Suppressor macrophage treated with lipopolysaccharide for 4 hours (primary cell): Measurements from ENCODE around the gene WWOX.
A peak's percentile ranks its signal among the peaks of the same experiment; 100 is the strongest.

Source experiments
- DNase-seq: peaks from one replicate; pipeline ENCODE4 v3.0.0-alpha.2; 2020

WWOX gene

GRCh38 chr16:78896280-78896679, 796.8 kb downstream of the WWOX start:
- DNase-seq: no peak

DNA sequence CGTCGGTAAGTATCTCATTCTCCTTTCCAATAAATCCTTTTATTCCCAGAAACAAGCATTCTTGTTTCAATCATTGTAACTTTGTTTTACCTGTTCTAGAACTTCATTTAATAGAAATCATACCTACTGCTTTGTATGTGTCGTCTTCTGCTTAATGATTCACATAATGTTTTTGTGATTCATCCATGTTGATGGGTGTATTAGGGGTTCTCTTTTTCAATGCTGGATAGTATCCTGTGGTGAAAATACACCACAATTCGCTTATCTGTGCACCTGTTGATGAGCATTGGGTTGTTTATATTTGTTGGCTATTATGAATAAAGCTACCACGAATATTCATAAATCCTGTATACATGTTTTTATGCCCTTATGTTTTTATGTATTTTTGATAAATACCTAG, 797.8 kb downstream of the WWOX start:
- DNase-seq: no peak

DNA sequence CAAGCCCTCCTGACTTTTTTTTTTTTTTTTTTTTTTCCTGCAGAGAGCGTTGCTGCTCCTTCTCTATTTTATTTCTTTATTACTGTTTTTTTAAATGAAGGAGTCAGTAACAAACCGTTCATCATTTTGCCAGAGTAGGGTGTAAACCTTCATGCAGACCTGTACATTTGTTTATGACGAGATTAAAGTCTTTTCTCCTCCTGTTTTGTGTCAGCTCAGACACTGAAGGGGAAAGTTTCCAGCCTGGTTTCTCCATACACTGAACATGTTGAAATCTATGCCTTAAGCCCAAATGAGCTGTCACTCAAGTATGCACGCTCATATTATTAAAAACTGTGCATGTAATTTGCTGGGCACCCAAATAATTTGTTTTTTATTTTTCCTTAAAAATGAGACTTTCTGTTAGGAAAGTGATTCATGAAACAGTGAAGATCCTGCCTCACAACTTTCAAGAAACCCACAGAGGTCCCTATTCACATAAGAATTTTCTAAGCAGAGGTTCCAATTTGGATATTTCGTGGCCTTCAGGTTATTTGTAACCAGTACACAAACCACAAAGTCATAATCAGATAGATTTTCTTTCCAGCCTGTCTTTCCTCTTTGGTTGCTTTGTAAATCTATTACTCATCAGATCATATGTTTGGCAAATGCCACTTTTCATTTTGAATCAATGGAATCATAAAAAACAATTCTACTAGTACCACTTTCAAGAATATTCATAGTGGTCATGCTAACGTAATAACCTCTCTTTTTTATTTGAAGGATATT, 800.8 kb downstream of the WWOX start:
- peak; percentile 19 for DNase-seq

- no peak for DNase-seq
Measured at GRCh38 chr16:78900966-78901365, 801.5 kb downstream of the WWOX start.

DNA sequence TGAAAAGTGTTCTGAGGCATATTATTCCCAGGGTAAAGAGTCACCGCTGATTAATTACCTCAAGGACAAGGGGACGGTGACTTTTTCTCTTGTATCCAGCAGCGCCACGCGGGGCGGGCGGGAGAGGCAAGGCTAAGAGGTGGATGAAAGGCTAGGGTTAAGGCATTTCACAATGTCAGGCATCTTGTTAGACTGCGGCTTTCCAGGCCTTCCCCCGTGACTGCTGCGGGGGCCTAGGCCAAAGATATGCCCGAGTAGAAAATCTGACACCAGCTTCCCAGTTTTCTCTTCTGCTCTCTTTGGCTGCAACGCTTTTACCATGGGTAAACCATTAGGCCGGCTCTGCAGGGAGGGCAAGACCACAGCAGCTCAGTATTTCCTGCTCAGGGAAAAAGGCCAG, 802.9 kb downstream of the WWOX start:
- no peak for DNase-seq

- no peak for DNase-seq
Measured at GRCh38 chr16:78903237-78903636, 803.8 kb downstream of the WWOX start.

DNA sequence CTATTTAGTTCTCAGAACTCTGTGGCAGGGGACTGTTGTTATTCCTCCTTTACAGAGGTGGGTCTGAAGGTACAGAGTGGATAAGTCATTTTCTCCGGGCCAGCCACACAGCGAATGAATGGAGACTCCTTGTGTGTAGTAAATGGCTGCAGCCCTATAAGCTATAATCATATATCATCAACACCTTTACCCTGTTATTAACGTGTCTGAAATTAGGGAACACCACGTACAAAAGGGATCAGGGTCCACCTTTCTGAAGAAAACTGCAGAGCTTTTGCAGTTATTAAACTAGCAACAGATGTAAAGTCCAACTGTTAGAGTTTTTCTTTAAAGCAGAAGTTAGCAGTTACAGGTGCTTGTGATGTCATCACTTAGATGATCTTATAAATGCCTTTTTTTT, 804.4 kb downstream of the WWOX start:
- no peak for DNase-seq

DNA sequence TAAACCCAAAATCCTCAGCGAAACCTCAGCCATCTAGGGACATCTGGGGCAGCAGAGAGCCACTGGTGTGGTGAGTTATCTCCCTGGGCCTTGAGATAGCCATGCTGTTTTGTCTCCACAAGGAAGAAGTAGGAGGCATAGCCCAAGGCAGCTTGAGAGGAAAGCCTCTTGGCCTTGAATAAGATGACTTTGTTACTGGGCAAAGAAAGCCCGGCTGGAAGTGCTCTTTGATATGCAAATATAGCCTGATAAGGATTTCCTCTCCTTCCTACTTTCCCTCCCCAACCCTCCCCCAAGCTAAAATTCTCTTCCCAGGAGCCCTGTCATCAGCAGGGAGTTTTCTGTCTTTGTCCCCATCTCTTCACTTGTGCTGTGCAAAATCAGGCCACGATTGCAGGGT, 806.7 kb downstream of the WWOX start:
- no peak for DNase-seq

DNA sequence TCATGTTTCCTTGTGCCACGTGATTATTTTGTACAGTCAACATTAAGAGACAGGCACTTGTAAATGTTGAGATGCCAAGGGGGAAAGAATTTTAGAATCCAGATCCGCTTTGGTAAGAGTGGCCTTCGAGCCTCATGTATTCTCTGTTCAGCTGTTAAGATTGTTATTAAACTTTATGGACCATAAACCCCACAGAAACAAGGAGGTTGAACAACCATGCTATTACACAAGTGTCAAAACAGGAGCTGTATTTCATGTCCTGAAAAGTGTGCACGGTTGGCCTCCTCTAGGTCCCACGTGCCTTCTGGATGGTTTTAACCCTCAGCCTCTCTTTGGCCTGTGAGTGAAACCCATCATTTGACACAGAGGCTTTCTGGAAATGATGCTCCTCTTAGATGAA, 809.8 kb downstream of the WWOX start:
- no peak for DNase-seq

GRCh38 chr16:78915811-78916345, 816.4 kb downstream of the WWOX start:
- DNase-seq: no peak

- DNase-seq: no peak
Measured at GRCh38 chr16:78916928-78917545, 817.6 kb downstream of the WWOX start.

GRCh38 chr16:78918805-78919305, 819.4 kb downstream of the WWOX start:
- no peak for DNase-seq

DNA sequence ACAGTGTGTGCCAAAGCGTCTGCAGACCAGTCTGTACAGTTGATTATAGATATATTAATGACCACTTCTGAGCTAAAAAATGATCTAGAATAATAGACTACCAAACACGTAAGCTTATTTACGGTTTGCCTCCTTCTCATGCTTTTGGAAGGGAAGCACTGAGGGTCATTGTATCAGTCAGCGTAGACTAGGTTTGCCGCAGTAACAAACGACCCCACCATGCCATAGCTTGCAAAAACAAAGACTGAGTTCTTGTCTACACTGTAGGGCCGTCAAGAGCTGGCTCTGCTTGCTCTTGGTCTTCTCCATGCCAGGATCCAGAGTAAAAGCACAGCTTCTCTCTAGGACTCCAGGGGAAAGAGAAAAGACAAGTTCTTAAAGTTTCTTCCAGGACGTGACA, 820.4 kb downstream of the WWOX start:
- DNase-seq: no peak

DNA sequence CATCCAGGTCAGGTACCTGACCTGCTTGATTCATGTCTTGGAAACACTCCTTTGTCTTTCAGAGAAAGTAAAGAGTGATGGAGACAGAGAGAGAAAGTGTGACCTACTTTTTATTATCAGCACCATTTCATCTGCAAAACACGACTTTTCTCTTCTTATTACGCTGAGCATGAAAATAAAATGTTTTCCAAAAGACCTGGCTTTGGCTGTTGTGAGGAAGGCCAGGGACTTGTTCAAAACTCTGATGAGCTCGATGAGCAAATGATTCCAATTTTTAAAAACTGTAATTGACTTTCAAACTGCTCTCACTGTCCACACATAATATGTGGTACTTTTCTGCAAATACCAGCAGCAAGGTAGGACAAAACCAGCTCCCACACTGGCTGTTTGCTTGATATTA, 821.2 kb downstream of the WWOX start:
- DNase-seq: no peak

DNA sequence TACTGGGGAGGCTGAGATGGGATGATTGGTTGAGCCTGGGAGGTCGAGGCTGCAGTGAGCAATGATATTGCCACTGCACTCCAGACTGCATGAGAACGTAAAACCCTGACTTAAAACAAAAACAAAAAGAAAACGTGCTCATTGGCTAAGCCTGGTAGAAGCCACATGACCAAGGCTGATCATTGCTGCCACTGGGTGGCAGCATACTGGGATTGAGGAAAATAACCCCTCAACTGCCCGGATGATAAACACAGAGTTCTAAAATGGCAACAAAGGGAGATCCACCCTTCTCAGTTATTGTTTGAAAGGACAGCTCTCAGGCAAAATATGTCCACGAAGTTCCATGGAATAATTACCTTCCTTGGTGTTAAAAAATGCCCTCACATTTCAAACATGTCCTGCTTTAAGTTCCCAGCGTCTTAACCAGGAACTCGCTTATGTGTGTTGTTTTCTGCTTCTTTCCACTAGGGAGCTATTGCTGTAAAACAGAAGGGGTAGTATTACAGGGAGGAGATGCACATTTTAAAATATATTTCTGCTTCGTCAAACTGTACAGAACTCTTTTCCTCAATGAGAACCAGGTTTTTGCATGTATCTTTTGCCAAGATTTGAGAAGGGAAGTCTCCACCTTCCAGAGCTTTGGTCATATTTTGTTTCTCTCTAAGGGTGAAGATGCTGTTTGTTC, 825.8 kb downstream of the WWOX start:
- DNase-seq: peak; percentile 63

GRCh38 chr16:78926723-78927210, 827.3 kb downstream of the WWOX start:
- DNase-seq: no peak

DNA sequence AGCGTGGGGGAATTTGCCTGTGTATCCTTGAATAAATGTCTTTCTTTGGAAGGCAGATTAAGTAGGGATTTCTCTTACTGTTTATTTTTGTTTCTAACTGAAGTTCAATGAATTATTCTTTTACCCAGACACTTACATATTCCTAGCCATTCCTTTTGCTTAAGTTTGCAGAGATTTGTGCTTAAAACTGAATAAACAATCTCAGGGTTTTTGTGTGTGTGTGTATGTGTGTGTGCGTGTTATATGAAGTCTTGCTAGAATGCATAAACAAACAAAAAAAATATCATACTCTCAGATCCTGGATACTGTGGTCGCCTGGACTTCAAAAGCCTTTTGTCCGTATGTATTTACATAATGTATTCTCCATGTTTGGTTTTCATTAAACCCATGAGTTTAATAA, 828.3 kb downstream of the WWOX start:
- DNase-seq: no peak

DNA sequence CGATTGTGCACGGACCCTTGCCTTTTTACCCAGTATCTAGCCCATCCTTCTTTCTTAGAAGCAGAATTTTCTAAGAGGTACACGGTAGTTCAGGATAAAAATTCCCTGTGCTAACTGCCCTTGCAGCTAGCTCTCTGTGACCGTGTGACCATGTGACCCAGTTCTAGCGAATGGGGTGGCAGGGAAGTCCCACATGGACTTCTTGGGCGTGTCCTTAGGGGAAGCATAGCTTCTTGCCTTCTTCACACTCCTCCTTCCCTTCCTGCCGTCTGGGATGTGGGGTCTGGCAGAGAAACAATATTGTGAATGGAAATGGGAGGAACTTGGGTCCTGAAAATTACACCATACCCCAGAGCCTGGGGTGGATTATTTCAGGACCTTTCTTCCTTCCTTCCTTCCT, 830.4 kb downstream of the WWOX start:
- no peak for DNase-seq

GRCh38 chr16:78930561-78930960, 831.1 kb downstream of the WWOX start:
- no peak for DNase-seq

GRCh38 chr16:78931267-78931666, 831.8 kb downstream of the WWOX start:
- no peak for DNase-seq

GRCh38 chr16:78931678-78932077, 832.2 kb downstream of the WWOX start:
- DNase-seq: no peak

GRCh38 chr16:78932355-78932943, 833.0 kb downstream of the WWOX start:
- DNase-seq: no peak

- DNase-seq: no peak
Measured at GRCh38 chr16:78936060-78936459, 836.6 kb downstream of the WWOX start.
